Fibroblast of lung (primary cell): ENCODE data around the gene PAK3. TPM values are rescaled to one million over a fixed set of nuclear protein-coding genes. Genes with fewer than 3 reads are reported as not detected.

Experiments used
- DNase-seq, 2 donors: peaks; one replicate each; pipeline versions ENCODE4 v3.0.0 to v3.0.0-alpha.2; 2010; ENCODE audit warnings: low read depth in 2 of 2
- H2AFZ ChIP-seq: 2 replicates; pipeline ENCODE4 v1.5.1; 2012; ENCODE audit warnings: low read length, control low read depth, inconsistent platforms
- H3K27ac ChIP-seq: 2 replicates; pipeline ENCODE4 v1.5.1; 2011; ENCODE audit warnings: low read length, control low read depth; ENCODE audit not compliant: insufficient read depth
- H3K27me3 ChIP-seq: 2 replicates; pipeline ENCODE4 v1.5.1; 2011; ENCODE audit warnings: mild to moderate bottlenecking, low read length; ENCODE audit not compliant: control insufficient read depth, insufficient read depth
- H3K36me3 ChIP-seq: 2 replicates; pipeline ENCODE4 v1.5.1; 2011; ENCODE audit warnings: low read length; ENCODE audit not compliant: control insufficient read depth, insufficient read depth
- H3K4me1 ChIP-seq: 2 replicates; pipeline ENCODE4 v1.5.1; 2011; ENCODE audit warnings: low read length; ENCODE audit not compliant: control insufficient read depth, insufficient read depth; ENCODE audit errors: extremely low read depth
- H3K4me2 ChIP-seq: 2 replicates; pipeline ENCODE4 v1.5.1; 2011; ENCODE audit warnings: low read length, control low read depth; ENCODE audit not compliant: insufficient read depth; ENCODE audit errors: extremely low read depth
- H3K4me3 ChIP-seq, 4 experiments: fragments of 200-600 bp in 1 of 4; sonication (generic) in 1 of 4; replicated peaks in 1 of 4; 2 replicates each; pipeline ENCODE4 v1.5.1; 2011 to 2016; ENCODE audit warnings: low read length in 4 of 4, low read depth in 3 of 4, mild to moderate bottlenecking in 3 of 4, control low read depth in 2 of 4, inconsistent platforms in 1 of 4, mixed read lengths in 1 of 4; ENCODE audit not compliant: insufficient read depth in 1 of 4; ENCODE audit errors: control extremely low read depth in 1 of 4
- H3K79me2 ChIP-seq: 2 replicates; pipeline ENCODE4 v1.5.1; 2012; ENCODE audit warnings: mild to moderate bottlenecking, low read length, inconsistent platforms; ENCODE audit not compliant: control insufficient read depth, insufficient read depth
- H3K9ac ChIP-seq: 2 replicates; pipeline ENCODE4 v1.5.1; 2011; ENCODE audit warnings: mild to moderate bottlenecking, low read length, control low read depth; ENCODE audit not compliant: insufficient read depth
- H3K9me3 ChIP-seq: 2 replicates; pipeline ENCODE4 v1.5.1; 2012; ENCODE audit warnings: low read depth, low read length; ENCODE audit not compliant: control insufficient read depth, insufficient read depth
- H4K20me1 ChIP-seq: 2 replicates; pipeline ENCODE4 v1.5.1; 2011; ENCODE audit warnings: low read length; ENCODE audit not compliant: control insufficient read depth, insufficient read depth; ENCODE audit errors: extremely low read depth
- EZH2 ChIP-seq: IDR thresholded peaks from 2 replicates; pipeline ENCODE4 v1.5.1; 2012; ENCODE audit warnings: low read length, control low read depth, mild to moderate bottlenecking; ENCODE audit errors: missing control alignments
- polyA plus RNA-seq, 2 donors: library from polyadenylated mRNA; depleted of rRNA in 1 of 2; stranded (reverse) in 1 of 2; unstranded in 1 of 2; fragments of >200 nt; gene quantifications; 2 replicates each; pipeline ENCODE4 v1.2.1, GENCODE V29; 2011 to 2012; ENCODE audit warnings: missing spikeins in 1 of 2
- total RNA-seq: library from RNA; depleted of rRNA; stranded (reverse); fragments of >200 nt; gene quantifications from 2 replicates; pipeline ENCODE4 v1.2.1, GENCODE V29; 2014
- TF ChIP-seq, protein P1 (sequence below), 2 donors: IDR thresholded peaks in 1 of 2; conservative IDR thresholded peaks in 1 of 2; 1 replicate in 1 of 2; 2 replicates in 1 of 2; pipeline ENCODE4 v1.5.1; 2011 to 2012; ENCODE audit warnings: low read length in 2 of 2, control low read depth in 1 of 2, inconsistent platforms in 1 of 2, low read depth in 1 of 2, mild to moderate bottlenecking in 1 of 2

The PAK3 gene
- total and polyA plus RNA-seq, 2 donors (not counting 1 experiment from before 2014, with no cell fraction given) = 0.19 to 2.0 TPM

DNA sequence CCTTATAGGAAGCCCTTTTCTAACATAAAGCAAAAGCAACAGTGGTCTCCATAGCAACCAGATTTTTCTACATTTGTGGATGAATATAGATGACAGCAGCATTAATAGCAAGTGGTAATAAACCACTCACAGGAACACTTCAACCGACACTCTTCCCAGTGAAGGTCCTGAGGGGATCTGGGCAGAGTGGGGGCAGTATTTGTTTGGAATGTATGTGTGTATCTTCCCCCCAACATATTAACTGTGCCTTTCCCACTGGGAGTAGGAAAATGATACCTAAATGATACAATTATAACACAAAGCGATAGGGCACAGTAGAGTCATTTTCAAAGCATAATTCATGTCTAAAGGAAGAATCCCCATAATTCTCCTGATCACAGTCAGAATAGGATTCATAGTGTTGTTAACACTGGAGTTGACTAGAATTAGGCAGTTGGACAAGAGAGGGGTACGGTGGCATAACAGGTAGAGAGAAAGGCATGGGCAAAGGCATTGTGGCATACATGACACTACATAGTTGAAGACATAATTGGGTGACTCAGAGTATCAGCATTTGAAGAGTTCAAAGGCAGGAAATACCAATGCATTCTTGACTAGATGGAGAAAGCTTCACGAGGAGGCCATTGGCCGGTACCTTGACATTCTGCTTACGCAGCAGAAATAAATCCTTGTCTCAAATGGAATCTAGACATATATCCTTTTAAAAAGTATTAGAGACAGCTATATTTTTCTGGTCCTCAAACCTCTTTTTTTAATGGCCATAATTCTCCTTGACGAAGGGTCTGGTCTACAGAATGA lies 159.1 kb downstream of the PAK3 start:
- Histone ChIP-seq H3K27ac (no peak overlapping the region), H2AFZ (no peak overlapping the region), H3K4me3 (no peak overlapping the region), H4K20me1 (no peaks in the 10 kb centered on the region), H3K36me3 (no peaks in the 10 kb centered on the region), H3K79me2 (no peaks in the 10 kb centered on the region), H3K27me3 (no peaks in the 10 kb centered on the region), H3K4me2 (no peak overlapping the region), H3K9me3 (no peaks in the 10 kb centered on the region), H3K4me1 (no peaks in the 10 kb centered on the region), H3K9ac (no peak overlapping the region)
- no peak for TF ChIP-seq EZH2
- TF ChIP-seq, protein P1, sequence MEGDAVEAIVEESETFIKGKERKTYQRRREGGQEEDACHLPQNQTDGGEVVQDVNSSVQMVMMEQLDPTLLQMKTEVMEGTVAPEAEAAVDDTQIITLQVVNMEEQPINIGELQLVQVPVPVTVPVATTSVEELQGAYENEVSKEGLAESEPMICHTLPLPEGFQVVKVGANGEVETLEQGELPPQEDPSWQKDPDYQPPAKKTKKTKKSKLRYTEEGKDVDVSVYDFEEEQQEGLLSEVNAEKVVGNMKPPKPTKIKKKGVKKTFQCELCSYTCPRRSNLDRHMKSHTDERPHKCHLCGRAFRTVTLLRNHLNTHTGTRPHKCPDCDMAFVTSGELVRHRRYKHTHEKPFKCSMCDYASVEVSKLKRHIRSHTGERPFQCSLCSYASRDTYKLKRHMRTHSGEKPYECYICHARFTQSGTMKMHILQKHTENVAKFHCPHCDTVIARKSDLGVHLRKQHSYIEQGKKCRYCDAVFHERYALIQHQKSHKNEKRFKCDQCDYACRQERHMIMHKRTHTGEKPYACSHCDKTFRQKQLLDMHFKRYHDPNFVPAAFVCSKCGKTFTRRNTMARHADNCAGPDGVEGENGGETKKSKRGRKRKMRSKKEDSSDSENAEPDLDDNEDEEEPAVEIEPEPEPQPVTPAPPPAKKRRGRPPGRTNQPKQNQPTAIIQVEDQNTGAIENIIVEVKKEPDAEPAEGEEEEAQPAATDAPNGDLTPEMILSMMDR (conservative IDR thresholded peaks at IDR 0.05 in 1 of 2, IDR thresholded peaks at IDR 0.05 in 1 of 2; ENCODE audit: low read depth in 1 of 2, low read length in 2 of 2) = no peak
- DNase-seq = peak in 1 of 2 donors; percentile 26

DNA sequence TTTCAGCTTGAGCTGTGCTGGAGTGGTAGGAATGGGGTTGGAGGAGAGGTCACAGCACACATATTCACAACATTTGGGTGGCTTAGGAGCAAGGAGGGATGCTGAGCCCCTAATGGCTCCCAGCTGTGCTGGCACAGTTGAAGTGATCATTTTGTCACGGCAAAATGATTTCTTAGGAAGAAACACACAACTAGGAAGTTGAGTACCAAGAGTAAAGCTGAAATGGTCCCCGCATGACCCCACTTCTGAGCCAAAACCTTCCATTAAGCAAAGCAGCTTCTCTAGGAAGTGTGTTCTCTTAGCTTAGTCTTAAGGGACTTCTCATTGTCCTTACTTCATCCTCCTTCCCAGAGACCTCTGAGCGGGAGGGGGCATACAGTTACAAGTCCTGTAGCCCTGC lies 161.7 kb downstream of the PAK3 start:
- Histone ChIP-seq H3K9me3 (no peaks in the 10 kb centered on the region), H3K27me3 (no peaks in the 10 kb centered on the region), H4K20me1 (no peaks in the 10 kb centered on the region), H3K4me2 (no peak overlapping the region), H3K9ac (no peak overlapping the region), H3K79me2 (no peaks in the 10 kb centered on the region), H2AFZ (no peak overlapping the region), H3K4me1 (no peaks in the 10 kb centered on the region), H3K27ac (no peak overlapping the region), H3K4me3 (no peak overlapping the region), H3K36me3 (no peaks in the 10 kb centered on the region)
- DNase-seq = no peak
- no peak for TF ChIP-seq EZH2

DNA sequence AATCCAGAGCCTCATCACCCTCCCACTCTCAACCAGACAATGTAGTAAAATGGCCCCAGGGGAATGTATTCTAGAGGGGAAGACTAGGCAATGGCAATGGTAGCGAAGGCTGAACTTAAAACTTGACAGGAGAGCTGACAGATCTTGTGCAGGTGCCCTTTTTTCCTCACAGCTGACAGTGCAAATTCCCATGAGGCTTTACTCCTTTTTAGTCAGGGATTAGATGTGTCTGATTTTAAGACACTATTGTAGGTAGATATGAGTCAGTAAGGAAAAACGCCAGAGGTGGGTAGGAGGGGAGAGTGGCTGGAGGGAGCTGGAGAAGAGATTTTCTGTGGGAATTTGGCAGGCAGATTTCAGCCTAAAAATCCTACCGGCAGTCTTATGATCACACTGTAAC lies 163.6 kb downstream of the PAK3 start:
- Histone ChIP-seq H3K27me3 (no peaks in the 10 kb centered on the region), H3K36me3 (no peaks in the 10 kb centered on the region), H3K27ac (no peak overlapping the region), H3K4me3 (no peak overlapping the region), H3K4me2 (no peak overlapping the region), H4K20me1 (no peaks in the 10 kb centered on the region), H3K9me3 (no peaks in the 10 kb centered on the region), H3K9ac (no peak overlapping the region), H2AFZ (no peak overlapping the region), H3K79me2 (no peaks in the 10 kb centered on the region), H3K4me1 (no peaks in the 10 kb centered on the region)
- DNase-seq = no peak
- no peak for TF ChIP-seq EZH2
- TF ChIP-seq, protein P1 (conservative IDR thresholded peaks at IDR 0.05 in 1 of 2, IDR thresholded peaks at IDR 0.05 in 1 of 2; ENCODE audit: low read depth in 1 of 2, low read length in 2 of 2) = no peak
